ENCODE measurements around the gene KCNH4.
"Not testable (repeated sequence)": the region's sequence is repeated elsewhere in the genome, so short reads cannot be mapped to it uniquely, and the experiment has no call there.

Gene KCNH4

DNA sequence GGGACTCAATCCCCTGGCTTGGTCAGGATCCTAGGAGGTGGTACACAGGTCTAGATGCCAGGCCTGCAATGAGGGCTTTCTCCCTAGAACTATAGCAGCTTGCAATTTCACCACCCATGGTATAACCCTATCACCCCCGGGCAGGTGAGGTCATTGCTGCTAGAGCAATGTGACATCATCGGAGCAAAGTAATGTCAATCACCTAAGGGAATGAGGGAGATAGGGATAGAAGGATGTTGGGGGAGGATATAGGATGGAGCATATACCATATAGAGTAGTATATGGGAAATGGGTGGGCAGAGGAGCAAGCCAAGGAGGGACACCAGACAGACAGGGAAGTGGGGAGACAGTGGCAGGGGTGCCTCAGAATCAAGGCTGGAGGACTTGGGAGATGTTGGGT lies 3.3 kb downstream of the KCNH4 start:
- DNase-seq, result no peak

DNA sequence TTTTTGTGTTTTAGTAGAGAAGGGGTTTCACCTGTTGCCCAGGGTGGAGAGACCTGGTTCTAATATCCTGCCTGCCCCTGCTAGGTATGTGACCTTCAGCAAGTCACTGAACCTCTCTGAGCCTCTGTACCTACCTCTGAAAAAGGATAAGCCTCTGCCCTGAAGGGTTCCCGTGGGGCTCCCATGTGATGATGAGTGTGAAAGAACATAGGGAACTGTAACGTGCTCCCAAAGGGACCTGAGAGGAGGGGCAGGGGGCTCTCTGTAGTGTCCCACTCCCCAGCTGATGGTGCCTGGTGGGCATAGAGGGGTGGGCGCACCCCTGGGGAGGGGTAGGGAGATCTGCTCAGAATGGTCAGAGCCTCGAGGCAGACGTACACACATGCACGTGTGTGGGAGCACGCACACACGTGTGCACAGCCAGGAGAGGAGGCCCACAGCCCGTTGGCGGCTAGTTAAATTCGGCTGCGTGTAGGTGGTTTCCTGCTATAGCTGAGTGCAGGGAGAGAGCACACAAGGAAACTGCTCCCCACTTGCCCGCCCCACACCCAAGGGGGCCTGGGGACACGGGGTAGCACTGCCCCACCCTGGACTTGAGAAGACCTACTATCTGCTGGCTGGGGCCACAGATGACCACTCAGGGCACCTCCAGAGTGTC lies 6.7 kb downstream of the KCNH4 start:
- no peak for DNase-seq

DNA sequence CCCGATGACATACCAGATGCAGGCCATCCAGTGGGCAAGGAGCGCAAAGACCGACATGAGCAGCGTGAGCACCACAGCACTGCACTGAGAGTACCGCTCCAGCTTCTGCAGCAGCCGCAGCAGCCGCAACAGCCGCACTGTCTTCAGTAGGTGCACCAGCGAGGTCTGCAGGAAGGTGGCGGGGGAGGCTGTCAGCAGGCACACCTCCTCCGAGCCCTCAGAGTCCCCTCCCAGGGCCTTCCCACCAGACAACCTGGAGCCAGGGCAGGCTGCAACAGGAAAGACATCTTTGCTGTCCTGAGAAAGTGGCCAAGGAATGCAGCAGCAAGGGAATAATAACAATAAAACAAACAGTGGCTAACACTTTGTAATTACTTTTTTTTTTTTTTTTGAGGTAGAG lies 9.1 kb downstream of the KCNH4 start:
- DNase-seq, result no peak

DNA sequence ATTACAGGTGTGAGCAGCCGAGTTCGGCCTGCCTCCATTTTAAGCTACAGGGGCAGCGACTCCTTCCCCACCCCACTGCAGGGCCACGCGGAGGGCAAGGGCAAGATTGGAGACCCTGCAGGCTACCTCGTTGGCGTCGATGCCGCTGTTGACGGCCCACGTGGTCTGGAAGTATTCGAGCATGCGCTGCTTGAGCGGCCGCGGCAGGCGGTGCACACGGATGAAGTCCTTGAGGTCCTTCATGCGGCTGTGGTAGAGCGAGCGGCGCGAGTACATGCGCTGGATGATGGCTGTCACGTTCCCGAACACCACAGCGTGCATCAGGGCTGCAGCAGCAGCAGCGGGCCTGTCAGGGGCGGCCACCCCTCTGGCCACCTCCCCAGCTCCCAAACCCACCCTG lies 11.6 kb downstream of the KCNH4 start:
- DNase-seq, result no peak

DNA sequence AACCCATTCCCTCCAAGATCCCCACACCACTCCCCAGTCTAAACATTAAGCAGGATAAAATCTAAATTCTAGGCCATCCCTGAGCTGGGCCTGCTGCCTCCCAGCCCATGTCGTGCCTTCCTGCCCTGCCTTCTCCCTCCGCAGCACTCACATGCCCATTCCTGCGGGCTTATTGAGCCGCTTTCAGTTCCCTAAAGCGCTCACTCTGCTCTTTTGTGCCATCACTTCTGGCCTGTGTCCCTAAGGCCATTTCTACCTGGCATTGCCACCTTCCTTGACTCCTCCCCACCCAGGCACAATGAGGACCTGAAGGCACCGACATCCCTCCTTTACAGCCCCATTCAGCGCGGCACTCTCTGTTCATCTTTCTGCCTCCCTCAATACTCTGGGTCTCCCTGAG lies 13.1 kb downstream of the KCNH4 start:
- no peak for DNase-seq

DNA sequence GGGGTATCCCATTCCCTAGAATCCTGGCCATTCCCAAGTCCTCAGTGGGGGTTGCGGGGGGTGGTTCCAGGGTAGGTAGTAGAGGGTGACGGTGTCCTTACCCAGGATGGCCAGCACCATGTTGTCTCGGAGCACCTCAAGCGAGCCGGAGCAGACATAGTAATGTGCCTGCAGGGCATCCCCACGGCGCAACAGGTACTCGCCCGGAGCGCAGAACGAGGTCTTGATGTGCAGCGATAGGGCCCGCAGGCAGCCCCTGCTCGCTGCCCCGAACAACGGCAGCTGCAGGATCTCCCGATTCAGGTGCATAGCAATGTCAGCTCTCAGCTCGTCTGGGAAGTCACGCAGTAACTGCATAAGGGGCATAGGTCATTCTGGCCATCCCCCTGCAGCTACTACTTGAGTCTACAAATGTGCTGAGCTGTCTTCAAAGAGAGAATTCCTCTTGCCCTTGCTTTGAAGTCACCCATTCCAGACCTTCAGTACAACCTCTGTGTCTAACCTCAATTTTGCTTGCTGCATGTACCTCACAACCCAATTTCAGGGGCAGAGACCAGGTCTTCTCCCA lies 14.7 kb downstream of the KCNH4 start:
- no peak for DNase-seq

DNA sequence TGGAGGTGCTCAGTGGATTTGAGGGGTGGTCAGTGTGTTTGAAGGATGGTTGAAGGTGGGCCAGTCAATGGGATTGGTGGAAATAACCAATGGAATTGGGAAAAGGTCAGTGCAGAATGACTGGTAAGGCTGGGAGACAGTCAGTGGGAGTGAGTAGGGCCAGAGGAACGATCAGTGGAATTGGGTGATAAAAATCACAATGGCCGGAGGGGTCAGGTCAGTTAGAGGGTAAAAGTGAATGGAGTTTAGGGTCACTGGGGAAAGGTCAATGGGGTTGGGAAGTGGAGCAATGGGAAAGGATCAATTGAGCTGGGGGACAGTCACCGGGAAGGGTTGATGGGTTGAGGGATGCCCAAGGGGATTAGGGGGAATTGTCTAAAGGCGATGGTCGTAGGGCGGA lies 15.2 kb downstream of the KCNH4 start:
- DNase-seq, result no peak

DNA sequence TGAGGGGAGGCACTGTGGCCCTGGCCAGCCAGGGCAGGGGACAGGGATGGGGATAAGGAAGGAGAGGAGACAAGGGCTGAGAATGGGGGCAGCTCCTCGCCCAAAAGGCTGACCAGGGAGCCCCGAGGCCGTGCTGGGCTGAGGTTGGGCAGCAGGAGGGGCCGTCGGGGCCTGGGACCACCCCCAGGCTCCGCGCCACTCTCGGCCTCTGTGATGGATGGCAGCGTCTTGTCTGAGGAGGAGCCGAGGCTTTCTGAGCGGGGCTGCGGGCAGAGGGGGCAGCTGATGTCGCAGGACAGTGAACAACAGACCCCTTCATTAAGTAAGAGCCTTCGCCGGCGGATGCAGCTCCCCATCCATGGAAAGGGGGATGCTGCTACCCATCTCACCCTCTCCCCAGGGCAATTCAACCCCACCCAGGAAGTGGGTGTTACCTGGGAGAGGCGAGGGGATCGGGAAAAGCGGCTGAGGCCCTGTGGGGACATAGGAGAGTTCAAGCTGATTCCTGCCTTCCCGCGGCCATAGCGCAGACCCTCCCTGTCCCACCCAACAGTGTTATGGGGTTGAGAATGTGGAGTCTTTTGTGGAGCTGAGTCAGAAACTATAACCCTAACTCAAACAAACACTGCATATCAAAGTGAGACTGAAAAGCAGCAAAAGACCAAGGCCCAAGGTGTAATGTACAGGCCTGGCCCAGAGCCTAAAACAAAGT lies 17.1 kb downstream of the KCNH4 start:
- no peak for DNase-seq

DNA sequence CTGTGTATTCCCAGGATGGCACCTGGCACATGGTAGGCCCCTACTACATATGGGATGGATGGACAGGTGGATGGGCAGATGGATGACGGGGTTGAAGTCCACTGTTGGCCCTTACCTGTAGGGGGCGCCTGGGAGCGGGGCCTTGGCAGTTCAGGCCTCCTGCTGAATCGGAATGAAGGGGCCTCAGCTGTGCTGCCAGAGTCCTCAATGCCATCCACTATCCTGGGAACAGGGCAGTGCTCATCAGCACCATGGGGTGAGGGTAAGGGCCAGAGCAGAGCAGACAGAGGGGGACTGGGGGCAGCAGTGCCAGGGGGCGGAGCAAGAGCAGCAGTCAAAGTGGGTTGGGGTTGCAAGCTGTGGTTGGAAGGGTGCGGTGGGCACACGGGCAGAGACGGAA lies 17.8 kb downstream of the KCNH4 start:
- peak; percentile 32 for DNase-seq

DNA sequence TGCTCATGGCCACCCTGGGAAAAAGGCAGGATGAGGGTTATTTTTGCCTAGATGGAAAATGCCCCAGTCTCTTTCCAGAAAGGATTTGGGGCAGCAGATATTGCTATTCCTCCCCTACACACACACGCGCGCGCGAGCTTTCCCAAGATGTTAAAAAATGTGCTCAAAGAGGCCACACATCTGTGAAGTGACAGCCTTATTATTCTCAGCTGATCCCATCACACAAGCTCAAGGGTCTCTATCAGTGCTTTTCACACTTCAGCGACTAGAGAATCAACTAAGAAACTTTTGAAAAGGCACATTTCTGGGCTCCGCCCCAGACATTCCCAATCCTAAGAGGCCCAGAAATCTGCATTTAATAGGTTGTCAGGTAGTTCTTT lies 20.4 kb downstream of the KCNH4 start:
- DNase-seq, result no peak

DNA sequence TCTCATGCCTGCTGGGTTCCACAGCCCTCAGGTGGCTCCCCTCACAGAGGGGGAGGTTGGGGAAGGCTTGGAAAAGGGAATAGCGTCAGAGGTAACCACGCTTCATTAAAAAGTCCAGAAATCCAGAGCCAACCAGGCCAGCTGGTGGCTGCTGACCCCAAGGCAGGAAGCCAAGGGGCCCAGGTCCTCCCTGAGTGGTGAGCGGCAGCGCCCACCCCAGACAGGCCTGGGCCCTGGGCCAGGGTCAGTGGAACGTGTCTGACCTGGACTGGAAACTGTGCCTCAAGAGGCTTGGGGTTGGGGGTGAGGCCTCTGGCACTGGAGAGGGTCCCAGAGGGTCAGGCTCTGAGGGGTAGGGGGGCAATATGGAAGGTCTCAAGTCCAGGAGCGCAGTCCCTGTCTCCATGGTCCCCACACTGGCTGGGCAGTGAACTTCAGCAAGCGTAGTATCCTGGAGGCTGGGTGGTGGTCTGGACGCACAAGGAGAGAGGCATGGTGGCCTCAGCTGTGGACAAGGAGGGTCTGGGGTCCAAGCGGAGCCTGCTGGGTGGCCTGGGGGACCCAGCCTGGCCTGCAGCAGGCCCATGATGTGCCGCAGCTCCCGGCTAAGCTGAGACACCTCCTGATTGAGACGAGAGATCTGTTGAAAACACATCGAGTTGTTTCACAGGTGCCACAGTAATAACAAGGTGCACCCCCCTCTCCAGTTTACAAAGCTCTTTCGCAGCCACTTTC lies 21.0 kb downstream of the KCNH4 start:
- DNase-seq, result no peak

DNA sequence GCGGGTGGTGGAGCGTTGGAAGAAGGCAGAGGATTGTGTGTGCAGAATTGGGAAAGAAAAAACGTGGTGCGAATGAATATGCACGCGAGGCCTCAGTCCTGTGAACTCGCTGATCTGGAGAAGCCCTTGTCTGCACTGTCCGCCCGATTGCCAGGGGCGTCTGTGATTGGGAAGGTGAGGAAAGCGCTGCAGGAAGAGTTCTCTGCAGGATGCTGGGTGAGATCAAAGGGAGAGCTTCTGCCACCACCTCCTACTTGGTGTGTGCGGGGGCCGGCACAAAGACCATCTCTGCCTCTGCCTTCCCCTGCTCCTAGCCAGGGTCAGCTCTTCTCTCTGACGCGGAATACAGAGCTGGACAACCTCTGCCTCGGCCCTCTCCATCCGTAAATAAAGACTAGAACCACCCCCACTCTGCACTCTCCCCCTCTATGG lies 25.3 kb downstream of the KCNH4 start:
- no peak for DNase-seq

DNA sequence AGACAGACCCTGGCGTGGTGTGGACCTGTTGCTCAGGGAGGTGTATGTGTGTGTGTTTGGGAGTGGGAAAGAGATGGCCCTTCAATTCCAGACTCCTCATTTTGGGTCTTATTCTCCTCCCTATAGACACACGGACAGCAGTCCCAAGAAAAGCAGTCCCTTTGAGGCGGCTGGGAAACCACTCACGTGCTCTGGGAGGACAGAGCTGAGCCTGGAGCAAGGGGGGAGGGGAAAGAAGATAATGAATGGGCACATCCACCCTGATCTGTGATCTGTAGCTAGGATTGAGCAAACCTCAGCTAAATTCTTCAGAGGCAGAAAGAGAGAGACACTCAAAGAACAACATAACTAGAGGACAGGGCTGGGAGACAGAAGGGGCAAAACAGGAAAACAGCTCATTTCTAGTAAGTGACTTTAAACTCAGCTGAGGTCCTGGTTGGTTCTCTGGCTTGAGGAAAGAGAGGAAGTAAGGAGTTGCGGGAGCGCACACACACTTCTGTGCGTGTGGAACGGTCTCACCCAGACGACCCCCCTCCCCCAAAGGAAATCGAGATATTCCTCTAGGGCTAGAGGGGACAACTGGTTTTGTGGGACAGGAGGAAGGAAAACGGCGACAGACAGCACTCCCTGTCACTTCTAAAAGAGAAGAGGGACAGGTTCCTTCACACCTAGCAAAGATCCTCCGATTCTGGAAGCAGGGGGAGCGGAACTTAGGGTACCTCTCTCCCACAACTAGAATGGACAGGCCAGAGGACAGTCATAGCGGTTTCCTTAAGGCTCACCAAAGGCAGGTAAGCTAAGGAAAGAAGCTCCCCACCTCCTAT lies 26.8 kb downstream of the KCNH4 start:
- no peak for DNase-seq

DNA sequence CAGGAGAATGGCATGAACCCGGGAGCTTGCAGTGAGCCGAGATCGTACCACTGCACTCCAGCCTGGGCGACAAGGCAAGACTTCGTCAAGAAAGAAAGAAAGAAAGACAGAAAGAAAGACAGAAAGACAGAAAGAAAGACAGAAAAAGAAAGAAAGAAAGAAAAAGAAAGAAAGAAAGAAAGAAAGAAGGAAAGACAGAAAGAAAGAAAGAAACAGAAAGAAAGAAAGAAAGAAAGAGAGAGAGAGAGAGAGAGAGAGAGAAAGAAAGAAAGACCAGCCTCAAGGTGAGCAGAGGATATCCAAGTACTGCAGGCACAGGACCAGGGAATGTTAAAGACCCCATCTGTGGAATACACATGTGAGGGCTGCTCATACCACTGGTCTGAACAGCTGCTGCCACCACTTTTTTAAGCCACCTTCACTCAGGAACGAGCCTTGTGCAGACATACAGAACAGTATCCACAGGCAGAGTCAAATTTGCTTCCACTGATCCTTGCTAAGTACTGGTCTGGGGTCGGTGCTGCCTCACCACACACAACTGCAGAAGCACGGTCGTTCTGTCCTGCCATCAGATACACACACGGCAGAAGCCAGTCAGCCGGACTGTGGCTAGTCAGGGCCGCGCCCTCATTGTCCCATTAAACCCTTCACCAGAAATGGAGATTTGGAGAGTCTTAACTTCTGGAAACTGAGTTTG lies 33.9 kb downstream of the KCNH4 start:
- no peak for DNase-seq

DNA sequence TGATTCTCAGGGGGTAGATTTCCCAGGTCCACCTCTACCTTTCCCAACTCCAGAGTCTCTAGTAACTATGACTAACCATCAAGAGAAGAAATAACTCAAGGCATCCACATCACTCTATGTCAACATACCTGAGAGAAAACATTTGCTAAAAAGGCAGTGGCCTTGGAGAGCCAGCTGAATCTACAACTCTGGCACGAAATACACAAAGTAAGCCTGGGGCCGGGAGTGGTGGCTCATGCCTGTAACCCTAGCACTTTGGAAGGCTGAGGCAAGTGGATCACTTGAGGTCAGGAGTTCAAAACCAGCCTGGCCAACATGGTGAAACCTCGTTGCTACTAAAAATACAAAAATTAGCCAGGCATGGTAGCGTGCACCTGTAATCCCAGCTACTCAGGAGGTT lies 37.8 kb downstream of the KCNH4 start:
- not testable (repeated sequence) for DNase-seq

DNA sequence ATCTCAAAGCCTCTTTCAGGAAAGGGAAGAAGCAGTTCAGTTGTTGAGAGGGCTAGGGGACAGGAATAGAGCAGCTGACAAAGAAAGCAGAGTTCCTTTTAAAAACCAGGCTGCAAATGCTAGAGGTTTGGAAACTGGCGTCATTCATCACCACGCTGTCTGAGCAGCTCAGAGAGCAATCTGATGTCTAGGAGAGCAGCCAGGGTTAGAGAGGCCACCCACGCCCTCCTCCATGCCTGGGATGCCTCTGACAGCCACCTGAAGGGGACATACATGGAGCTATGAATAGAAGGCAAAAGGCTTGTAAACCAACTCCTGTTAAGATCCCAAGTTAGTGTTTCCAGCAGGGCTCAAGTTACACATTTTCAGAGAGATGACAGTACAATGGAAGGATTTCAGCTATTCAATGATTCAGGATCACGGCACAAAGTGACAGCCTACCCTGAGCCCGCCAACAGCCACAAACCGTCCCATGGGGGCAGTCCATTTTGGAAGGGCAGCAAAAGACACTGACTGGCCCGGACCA lies 38.5 kb downstream of the KCNH4 start:
- no peak for DNase-seq

DNA sequence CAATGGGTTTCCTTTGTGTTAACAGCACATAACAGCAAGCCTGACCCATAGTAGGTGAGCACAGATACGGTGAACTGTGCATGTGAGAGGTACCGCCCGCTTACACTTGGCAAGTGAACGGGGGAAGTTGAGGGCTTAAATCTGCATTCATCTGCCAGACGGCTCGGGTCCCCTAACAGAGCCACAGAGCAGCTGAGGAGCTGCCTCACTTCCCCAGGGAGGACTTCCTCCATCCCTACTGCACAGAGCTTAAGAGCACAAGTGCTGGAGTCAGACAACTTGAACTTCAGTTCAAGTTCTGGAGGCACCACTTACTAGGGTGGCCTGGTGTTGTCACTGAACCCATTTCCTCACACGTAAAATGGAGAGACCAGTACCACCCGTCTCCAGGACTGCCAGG lies 39.6 kb downstream of the KCNH4 start:
- no peak for DNase-seq

DNA sequence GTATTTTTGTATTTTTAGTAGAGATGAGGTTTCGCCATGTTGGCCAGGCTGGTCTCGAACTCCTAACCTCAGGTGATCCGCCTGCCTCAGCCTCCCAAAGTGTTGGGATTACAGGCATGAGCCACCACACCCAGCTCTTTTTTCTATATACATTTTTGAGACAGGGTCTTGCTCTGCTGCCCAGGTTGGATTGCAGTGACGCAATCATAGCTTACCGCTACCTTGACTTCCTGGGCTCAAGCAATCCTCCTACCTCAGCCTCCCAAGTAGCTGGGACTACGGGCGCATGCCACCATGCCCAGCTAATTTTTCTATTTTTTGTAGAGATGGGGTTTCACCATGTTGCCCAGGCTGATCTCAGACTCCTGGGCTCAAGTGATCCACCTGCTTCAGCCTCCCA lies 40.3 kb downstream of the KCNH4 start:
- DNase-seq, result not testable (repeated sequence)

DNA sequence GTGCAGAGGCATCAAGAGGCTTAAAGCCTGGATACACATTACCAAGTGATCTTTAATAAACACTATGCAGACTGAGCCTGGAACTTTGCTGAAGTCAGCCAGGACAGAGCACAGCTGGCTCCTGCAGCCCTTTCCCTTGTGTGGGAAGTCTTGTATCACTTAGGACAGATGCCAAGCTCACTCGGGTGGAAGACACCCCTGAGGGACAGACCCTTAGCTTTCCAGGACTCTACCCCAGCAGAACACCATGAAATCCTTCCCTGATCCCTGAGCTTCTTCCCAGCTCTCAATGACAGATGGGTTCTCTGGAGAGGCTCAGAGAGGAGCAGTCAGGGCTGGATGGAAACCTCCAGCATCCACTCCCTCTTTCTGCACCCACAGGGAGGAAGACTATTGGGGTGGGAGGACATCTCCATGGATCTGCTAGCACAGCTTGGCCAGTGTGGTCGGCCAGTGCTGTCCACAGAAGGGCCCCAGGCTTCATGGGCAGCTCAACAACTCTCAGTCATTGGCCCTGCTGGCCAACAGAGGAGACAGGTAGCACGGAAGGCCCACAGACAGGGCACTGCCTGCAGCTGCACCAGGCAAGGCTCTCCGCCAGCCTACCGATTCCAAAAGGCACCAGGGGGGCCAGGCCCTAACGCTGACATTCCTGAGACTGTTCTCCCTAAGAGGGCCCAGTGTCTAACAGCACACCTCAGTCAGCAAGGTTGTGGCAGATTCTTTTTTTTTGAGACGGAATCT lies 42.0 kb downstream of the KCNH4 start:
- DNase-seq, result no peak

DNA sequence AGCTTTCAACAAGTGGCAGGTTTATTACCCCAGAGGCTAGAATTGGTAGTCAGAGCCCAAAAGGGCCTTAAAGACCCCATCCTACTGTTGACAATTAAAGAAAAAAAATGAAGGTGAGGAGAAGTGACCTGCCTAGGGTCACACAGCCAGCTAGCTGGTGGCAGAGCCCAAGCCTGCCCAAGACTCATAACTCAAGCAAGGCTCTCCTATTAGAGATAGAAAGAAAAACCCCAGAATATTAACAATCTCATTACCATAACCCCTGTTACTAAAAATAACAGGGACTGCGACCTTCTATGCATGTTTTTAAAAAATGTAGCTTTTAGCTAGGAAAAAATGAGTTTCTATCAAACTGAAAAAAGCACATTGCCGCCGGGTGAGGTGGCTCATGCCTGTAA lies 44.3 kb downstream of the KCNH4 start:
- no peak for DNase-seq
